Activated CD4-positive, alpha-beta T cell treated with anti-CD3 and anti-CD28 coated beads for 36 hours (primary cell): ENCODE measurements around the gene CTBP1. TPM values are rescaled to one million over a fixed set of nuclear protein-coding genes. Genes with fewer than 3 reads are reported as not detected.

Source experiments
- ATAC-seq: fragments of 200-7000 bp; cut with Tn5 transposase; one replicate; pipeline ENCODE4 v1.10.0; 2021; ENCODE audit warnings: mild to moderate bottlenecking, moderate library complexity
- CTCF ChIA-PET: fragments of 350-600 bp; sonication (Branson Sonifier 250); formaldehyde crosslinking; loops from one replicate; lab custom pipeline; 2021; ENCODE audit warnings: antibody characterized with exemption; lab: Charles Lee
- POLR2A ChIA-PET: fragments of 350-600 bp; sonication (Branson Sonifier 250); formaldehyde crosslinking; loops from one replicate; lab custom pipeline; 2021; ENCODE audit warnings: antibody characterized with exemption, inconsistent platforms; lab: Charles Lee
- DNase-seq: peaks from one replicate; pipeline ENCODE4 v3.0.0-alpha.2; 2020
- H3K27ac Mint-ChIP-seq: one replicate; pipeline ENCODE4 v1.8.0; 2021; ENCODE audit warnings: mixed read lengths
- H3K27me3 Mint-ChIP-seq: one replicate; pipeline ENCODE4 v1.8.0; 2021; ENCODE audit warnings: mixed read lengths
- H3K36me3 Mint-ChIP-seq: one replicate; pipeline ENCODE4 v1.8.0; 2021; ENCODE audit warnings: low read depth, mixed read lengths
- H3K4me1 Mint-ChIP-seq: one replicate; pipeline ENCODE4 v1.8.0; 2021; ENCODE audit warnings: mixed read lengths
- H3K4me3 Mint-ChIP-seq: one replicate; pipeline ENCODE4 v1.8.0; 2021; ENCODE audit warnings: mild to moderate bottlenecking, moderate library complexity, mixed read lengths
- H3K9me3 Mint-ChIP-seq: one replicate; pipeline ENCODE4 v1.8.0; 2021; ENCODE audit warnings: low read depth, mixed read lengths
- intact Hi-C, 2 experiments: fragments of 100-400 bp; cut with DNase I in 1 of 2; cut with micrococcal nuclease in 1 of 2; formaldehyde crosslinking; loops; one replicate each; pipeline versions ENCODE4 v1.14.2 to v1.15.1; 2022 to 2024; cut with DNase I, micrococcal nuclease
- total RNA-seq, 2 experiments: library from RNA; stranded (reverse); gene quantifications; one replicate each; pipeline ENCODE4 v1.2.3, GENCODE V29; 2021

CTBP1 gene
- total RNA-seq, 2 experiments from 2014 or later: 152 to 177 TPM

DNA sequence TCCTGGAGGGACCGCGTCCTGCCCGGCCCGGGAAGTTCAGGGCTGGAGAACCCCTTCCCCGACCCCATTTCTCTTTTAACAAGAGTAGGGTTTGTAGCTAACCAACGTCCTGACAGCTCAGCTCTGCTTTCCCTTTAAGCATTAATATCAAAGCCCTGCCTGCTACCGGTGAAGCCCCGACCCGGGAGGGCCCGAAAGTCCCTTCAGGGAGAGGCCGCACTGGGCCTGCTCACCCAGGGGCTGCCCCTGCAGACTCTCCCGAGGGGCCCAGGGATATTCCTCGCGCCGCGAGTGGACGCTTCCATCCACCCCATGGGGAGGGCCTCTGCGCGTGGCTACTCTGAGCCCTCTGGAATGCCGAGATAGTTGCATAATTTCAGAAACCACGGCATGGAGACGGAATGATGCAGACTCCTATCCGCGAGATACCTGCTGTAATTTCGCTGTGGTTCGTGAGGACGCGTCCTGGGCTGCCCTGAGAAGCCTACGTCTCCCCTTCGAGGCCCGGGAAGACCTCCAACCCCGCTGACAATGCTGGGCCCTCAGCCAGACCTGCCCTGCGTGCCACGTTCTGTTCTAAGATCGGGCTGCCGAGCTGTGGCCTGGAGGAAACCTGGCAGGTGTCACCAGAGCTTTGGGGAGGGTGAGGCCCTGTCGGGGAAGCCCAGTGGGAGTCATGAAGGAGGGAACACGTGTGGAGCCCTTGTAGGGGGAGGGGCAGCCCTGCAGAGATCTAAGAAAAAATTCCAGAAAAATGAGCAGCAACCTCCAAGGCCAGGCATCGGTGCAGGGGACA, 999 bp upstream of the CTBP1 start:
- H3K4me1 Mint-ChIP-seq: peaks cover 74% of the 10 kb centered on the region
- peak overlapping the region; percentile 80 for H3K4me3 Mint-ChIP-seq
- peaks cover 51% of the 10 kb centered on the region for H3K36me3 Mint-ChIP-seq
- intact Hi-C loops: loop anchor here (1.0 to 5.0 kb wide), 10 partner anchors 18 to 622 kb away; partner anchors contain the start of genes FGFRL1 (in 1 of the 2), GAK (in 1 of the 2), LETM1 (in 1 of the 2) and MAEA (in 1 of the 2)
- peak overlapping the region; percentile 94 for H3K27ac Mint-ChIP-seq
- peak; percentile 71 for DNase-seq
- POLR2A ChIA-PET: interaction anchor here (0.8 to 1.1 kb wide), 2 partner anchors 39 to 97 kb away, joined by 3 to 5 read pairs; partner anchors contain the start of gene UVSSA
- peaks cover 9% of the 10 kb centered on the region for H3K9me3 Mint-ChIP-seq
- ATAC-seq: peak; percentile 31
- CTCF ChIA-PET: interaction anchor here (0.6 to 3.0 kb wide), 4 partner anchors 17 to 96 kb away, joined by 3 to 17 read pairs (median 4); no protein-coding TSS in a partner anchor
- no peaks in the 10 kb centered on the region for H3K27me3 Mint-ChIP-seq

DNA sequence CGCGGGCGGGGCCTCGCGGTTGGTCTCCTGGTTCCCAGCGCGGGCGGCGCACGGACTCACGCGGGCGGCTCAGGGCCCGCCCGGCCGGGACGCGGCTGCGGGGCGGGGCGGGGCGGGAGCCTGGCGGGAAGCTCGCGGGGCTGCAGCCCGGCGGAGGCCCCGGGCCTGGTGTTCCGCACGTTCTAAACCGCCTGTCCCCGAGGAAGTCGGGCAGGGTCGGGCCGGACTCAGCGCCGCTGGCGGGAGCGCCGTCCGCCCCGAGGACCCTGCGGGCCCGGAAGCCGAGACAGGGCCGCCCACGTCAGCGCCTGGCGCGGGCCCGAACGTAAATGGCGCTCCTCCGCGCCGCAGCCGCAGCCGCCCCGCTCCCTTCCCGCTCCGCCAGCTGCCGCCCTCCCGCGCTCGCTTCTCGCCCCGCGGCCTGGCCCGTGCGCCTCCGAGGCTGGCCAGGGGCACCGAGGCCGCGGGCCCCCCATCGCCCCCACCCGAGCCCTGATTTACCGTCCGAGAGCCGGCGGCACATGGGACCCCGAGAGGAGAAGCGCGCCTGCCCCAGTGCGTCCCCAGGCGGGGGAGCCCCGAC, 309 bp upstream of the CTBP1 start:
- peaks cover 74% of the 10 kb centered on the region for H3K4me1 Mint-ChIP-seq
- H3K4me3 Mint-ChIP-seq: peak overlapping the region; percentile 80
- DNase-seq (peak; percentile 90), ATAC-seq (peak; percentile 63)
- H3K9me3 Mint-ChIP-seq: peaks cover 7% of the 10 kb centered on the region
- ChIA-PET CTCF (interaction anchor here (1.1 to 3.0 kb wide), 2 partner anchors 18 to 97 kb away, joined by 5 to 17 read pairs; no protein-coding TSS in a partner anchor), POLR2A (interaction anchor here (0.8 to 1.1 kb wide), 2 partner anchors 40 to 98 kb away, joined by 3 to 5 read pairs; partner anchors contain the start of gene UVSSA)
- H3K36me3 Mint-ChIP-seq: peaks cover 48% of the 10 kb centered on the region
- H3K27me3 Mint-ChIP-seq: no peaks in the 10 kb centered on the region
- intact Hi-C loops: loop anchor here (1.0 to 5.0 kb wide), 10 partner anchors 19 to 623 kb away; partner anchors contain the start of genes FGFRL1 (in 1 of the 2), GAK (in 1 of the 2), LETM1 (in 1 of the 2) and MAEA (in 1 of the 2)
- H3K27ac Mint-ChIP-seq: peak overlapping the region; percentile 94

DNA sequence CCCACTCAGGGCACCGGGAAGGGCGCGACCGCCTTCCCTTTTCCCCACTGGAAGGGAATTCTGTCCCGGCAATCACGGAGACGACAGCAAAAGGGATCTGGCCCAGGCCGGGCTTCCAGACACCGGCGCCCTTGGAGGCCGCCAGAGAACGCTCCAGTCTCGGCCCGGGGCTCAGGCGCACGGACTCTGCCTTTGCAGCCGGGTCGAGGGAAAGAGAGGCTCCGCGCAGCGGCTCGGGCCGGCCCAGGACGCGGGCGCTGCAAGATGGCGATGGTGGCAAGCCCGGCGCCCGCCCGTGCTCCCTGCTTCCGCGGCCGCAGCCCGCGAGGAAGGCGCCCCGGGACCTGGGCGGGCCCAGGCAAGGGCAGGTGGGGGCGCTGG, 1.1 kb downstream of the CTBP1 start:
- ATAC-seq: peak; percentile 41
- peaks cover 37% of the 10 kb centered on the region for H3K36me3 Mint-ChIP-seq
- CTCF ChIA-PET: no interaction called here
- H3K4me3 Mint-ChIP-seq: peak overlapping the region; percentile 89
- intact Hi-C loops: loop anchor here (1.0 to 5.0 kb wide), 13 partner anchors 19 to 624 kb away; partner anchors contain the start of genes DGKQ (in 1 of the 2), LETM1 (in 1 of the 2), MAEA (in 1 of the 2) and NSD2 (in 1 of the 2)
- peak overlapping the region; percentile 89 for H3K27ac Mint-ChIP-seq
- POLR2A ChIA-PET: interaction anchor here (0.5 to 1.4 kb wide), 3 partner anchors 10 to 99 kb away, joined by 3 to 4 read pairs (median 3); no protein-coding TSS in a partner anchor
- peaks cover 4% of the 10 kb centered on the region for H3K9me3 Mint-ChIP-seq
- peaks cover 72% of the 10 kb centered on the region for H3K4me1 Mint-ChIP-seq
- DNase-seq: no peak
- no peaks in the 10 kb centered on the region for H3K27me3 Mint-ChIP-seq

DNA sequence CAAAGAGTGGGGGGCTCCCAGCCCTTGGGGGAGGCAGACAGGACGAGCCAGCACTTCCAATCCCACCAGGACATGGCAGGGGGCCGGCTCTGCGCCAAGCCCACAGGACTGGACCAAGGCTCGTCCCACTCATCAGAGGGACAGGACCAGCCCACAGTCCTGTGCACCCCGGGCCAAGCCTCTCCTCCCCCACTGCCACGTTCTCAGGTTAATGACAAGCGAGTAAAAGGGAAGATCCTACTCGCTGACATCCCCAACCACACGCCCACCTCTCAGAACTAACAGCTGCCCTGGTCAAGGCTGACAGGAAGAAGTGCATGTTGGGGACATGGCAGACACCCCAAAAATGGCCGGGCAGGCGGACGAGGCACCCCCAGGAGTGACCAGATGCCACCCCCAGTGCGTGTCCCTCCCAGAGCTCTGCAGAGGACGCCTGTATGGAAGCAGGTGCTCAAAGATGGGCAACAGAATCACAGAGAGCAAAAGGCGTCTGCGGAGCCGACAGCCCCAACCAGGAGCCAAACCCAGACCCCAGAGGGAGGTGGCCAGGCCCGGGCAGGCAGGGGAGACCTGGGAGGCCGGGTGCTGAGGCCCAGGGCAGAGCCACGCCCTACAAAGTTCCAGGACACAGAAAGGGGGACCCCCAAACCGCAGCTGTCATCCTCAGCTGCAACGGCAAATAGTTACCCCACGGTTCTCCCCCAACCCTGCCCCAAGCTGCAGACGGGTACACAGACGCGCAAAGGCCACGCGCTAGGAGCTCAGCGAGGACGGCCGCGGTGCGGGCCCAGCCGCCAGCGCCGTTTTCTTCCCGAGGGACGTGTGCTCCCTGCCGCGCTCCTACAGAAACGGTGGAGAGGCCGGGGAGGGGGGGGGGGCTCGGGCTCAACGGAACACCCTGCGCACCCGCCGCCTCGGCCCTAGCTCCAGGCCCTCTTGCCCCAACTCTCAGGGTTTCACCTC, 1.7 kb downstream of the CTBP1 start:
- peak overlapping the region; percentile 89 for H3K27ac Mint-ChIP-seq
- intact Hi-C loops: loop anchor here (2.0 to 5.0 kb wide), 6 partner anchors 20 to 625 kb away; partner anchors contain the start of genes LETM1 (in 1 of the 2) and NSD2 (in 1 of the 2)
- no peaks in the 10 kb centered on the region for H3K9me3 Mint-ChIP-seq
- H3K27me3 Mint-ChIP-seq: no peaks in the 10 kb centered on the region
- H3K4me3 Mint-ChIP-seq: peak overlapping the region; percentile 89
- H3K4me1 Mint-ChIP-seq: peaks cover 72% of the 10 kb centered on the region
- peak; percentile 57 for DNase-seq
- CTCF ChIA-PET: interaction anchor here (0.6 to 0.7 kb wide), 2 partner anchors 99 to 290 kb away, joined by 3 read pairs; no protein-coding TSS in a partner anchor
- no peak for ATAC-seq
- peaks cover 32% of the 10 kb centered on the region for H3K36me3 Mint-ChIP-seq
- POLR2A ChIA-PET: interaction anchor here (1.1 to 1.4 kb wide), 2 partner anchors 21 to 99 kb away, joined by 3 to 4 read pairs; no protein-coding TSS in a partner anchor

GRCh38 chr4:1246111-1246881, 2.6 kb downstream of the CTBP1 start:
- H3K27me3 Mint-ChIP-seq: no peaks in the 10 kb centered on the region
- H3K36me3 Mint-ChIP-seq: peaks cover 25% of the 10 kb centered on the region
- intact Hi-C loops: loop anchor here (2.0 to 5.0 kb wide), 6 partner anchors 21 to 626 kb away; partner anchors contain the start of genes LETM1 (in 1 of the 2) and NSD2 (in 1 of the 2)
- H3K4me3 Mint-ChIP-seq: peak overlapping the region; percentile 89
- H3K4me1 Mint-ChIP-seq: peaks cover 63% of the 10 kb centered on the region
- ChIA-PET POLR2A (no interaction called here), CTCF (interaction anchor here (0.6 kb wide), 1 partner anchor 100 kb away, joined by 3 read pairs; no protein-coding TSS in a partner anchor)
- ATAC-seq (no peak), DNase-seq (peak; percentile 32)
- peak overlapping the region; percentile 89 for H3K27ac Mint-ChIP-seq
- H3K9me3 Mint-ChIP-seq: no peaks in the 10 kb centered on the region

DNA sequence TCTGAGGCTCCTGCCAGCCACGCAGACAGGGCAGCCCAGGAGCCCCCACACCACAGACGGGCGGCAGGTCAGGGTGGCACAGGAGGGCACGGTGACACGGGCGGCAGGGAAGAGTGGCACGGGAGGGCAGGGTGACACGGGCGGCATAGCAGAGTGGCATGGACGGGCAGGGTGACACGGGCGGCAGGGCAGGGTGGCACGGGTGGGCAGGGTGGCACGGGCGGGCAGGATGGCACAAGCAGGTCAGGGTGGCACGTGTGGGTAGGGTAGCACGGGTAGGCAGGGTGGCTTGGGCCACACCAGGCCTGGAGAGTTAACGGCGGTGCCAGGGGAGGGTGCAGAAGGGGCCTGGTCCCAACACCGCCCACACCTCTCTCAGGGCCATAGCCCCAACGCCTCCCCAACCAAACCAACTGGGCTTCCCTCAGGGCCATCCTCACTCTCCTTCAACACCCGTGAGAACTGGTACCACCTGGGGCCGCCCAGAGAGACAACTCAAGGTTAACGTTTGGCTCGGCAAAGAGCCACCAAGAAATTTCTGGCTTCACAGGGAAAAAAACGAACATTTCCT, 3.4 kb downstream of the CTBP1 start:
- no peak for DNase-seq
- CTCF ChIA-PET: no interaction called here
- no peaks in the 10 kb centered on the region for H3K27me3 Mint-ChIP-seq
- H3K4me3 Mint-ChIP-seq: peak overlapping the region; percentile 30
- H3K36me3 Mint-ChIP-seq: peaks cover 21% of the 10 kb centered on the region
- intact Hi-C loops: loop anchor here (2.0 to 5.0 kb wide), 6 partner anchors 21 to 627 kb away; partner anchors contain the start of genes LETM1 (in 1 of the 2) and NSD2 (in 1 of the 2)
- peak overlapping the region; percentile 89 for H3K27ac Mint-ChIP-seq
- H3K9me3 Mint-ChIP-seq: no peaks in the 10 kb centered on the region
- H3K4me1 Mint-ChIP-seq: peaks cover 56% of the 10 kb centered on the region
- no peak for ATAC-seq
- POLR2A ChIA-PET: no interaction called here

- ChIA-PET POLR2A (no interaction called here), CTCF (no interaction called here)
- H3K4me3 Mint-ChIP-seq: peak overlapping the region; percentile 30
- H3K36me3 Mint-ChIP-seq: peaks cover 15% of the 10 kb centered on the region
- DNase-seq (no peak), ATAC-seq (no peak)
- intact Hi-C loops: loop anchor here (5.0 kb wide), 4 partner anchors 78 to 627 kb away; partner anchors contain the start of genes LETM1 (in 1 of the 2) and NSD2 (in 1 of the 2)
- no peaks in the 10 kb centered on the region for H3K9me3 Mint-ChIP-seq
- H3K27me3 Mint-ChIP-seq: no peaks in the 10 kb centered on the region
- H3K4me1 Mint-ChIP-seq: peaks cover 50% of the 10 kb centered on the region
- peak overlapping the region; percentile 51 for H3K27ac Mint-ChIP-seq
Observed at GRCh38 chr4:1244978-1245471, 3.9 kb downstream of the CTBP1 start.

GRCh38 chr4:1244081-1244977, 4.6 kb downstream of the CTBP1 start:
- Mint-ChIP-seq H3K36me3 (peaks cover 16% of the 10 kb centered on the region), H3K4me1 (peaks cover 47% of the 10 kb centered on the region), H3K27me3 (no peaks in the 10 kb centered on the region), H3K27ac (no peak overlapping the region), H3K9me3 (no peaks in the 10 kb centered on the region), H3K4me3 (no peak overlapping the region)
- ChIA-PET POLR2A (no interaction called here), CTCF (interaction anchor here (0.8 kb wide), 1 partner anchor 24 kb away, joined by 3 read pairs; no protein-coding TSS in a partner anchor)
- ATAC-seq (no peak), DNase-seq (no peak)
- intact Hi-C loops: no loop called here
